Endothelial cell of umbilical vein (primary cell): ENCODE measurements around the gene SLC25A40. TPM values are rescaled to one million over a fixed set of nuclear protein-coding genes. Genes with fewer than 3 reads are reported as not detected.

Experiments used
- BruUV-seq: library from RNA; stranded (reverse); fragments of 400-500 nt; replicated peaks from 2 replicates; lab custom pipeline; 2021; lab: Mats Ljungman, UMichigan
- CTCF ChIA-PET: fragments of 300-600, 350-600 bp; sonication (Branson Sonifier 250); formaldehyde crosslinking; loops from one replicate; lab custom pipeline; 2021; ENCODE audit warnings: antibody characterized with exemption, inconsistent platforms; lab: Charles Lee
- POLR2A ChIA-PET: fragments of 300-600, 350-600 bp; sonication (Branson Sonifier 250); formaldehyde crosslinking; loops from one replicate; lab custom pipeline; 2021; ENCODE audit warnings: antibody characterized with exemption, inconsistent platforms; lab: Charles Lee
- DNase-seq: peaks from one replicate; pipeline ENCODE4 v3.0.0-alpha.2; 2011; ENCODE audit warnings: low read depth, low spot score
- FAIRE-seq: peaks from 2 replicates; lab custom pipeline; 2011; peaks lifted over from hg19 to GRCh38; lab: Jason Lieb, UNC
- H2AFZ ChIP-seq: 2 replicates; pipeline ENCODE4 v1.6.0; 2012; ENCODE audit warnings: low read depth, low read length, control low read depth, inconsistent platforms
- H3K27ac ChIP-seq: 2 replicates; pipeline ENCODE4 v1.5.1; 2011; ENCODE audit warnings: low read depth, mild to moderate bottlenecking, control low read depth, low read length, moderate library complexity; ENCODE audit not compliant: insufficient read depth
- H3K27me3 ChIP-seq, 2 experiments: 2 replicates each; pipeline versions ENCODE4 v1.6.0 to v1.6.1; 2011; ENCODE audit warnings: low read length in 2 of 2, mixed read lengths in 1 of 2; ENCODE audit not compliant: control insufficient read depth in 2 of 2, insufficient read depth in 2 of 2
- H3K36me3 ChIP-seq, 2 experiments: 2 replicates in 1 of 2; 3 replicates in 1 of 2; pipeline ENCODE4 v1.5.1; 2011; ENCODE audit warnings: low read length in 2 of 2, mild to moderate bottlenecking in 1 of 2, moderate library complexity in 1 of 2; ENCODE audit not compliant: control insufficient read depth in 2 of 2, insufficient read depth in 2 of 2; ENCODE audit errors: extremely low read depth in 1 of 2
- H3K4me1 ChIP-seq: 3 replicates; pipeline ENCODE4 v1.5.1; 2011; ENCODE audit warnings: mild to moderate bottlenecking, low read length; ENCODE audit not compliant: control insufficient read depth, insufficient read depth; ENCODE audit errors: extremely low read depth
- H3K4me2 ChIP-seq: 2 replicates; pipeline ENCODE4 v1.6.1; 2011; ENCODE audit warnings: low read length, control low read depth, mixed read lengths; ENCODE audit not compliant: insufficient read depth
- H3K4me3 ChIP-seq, 3 experiments: fragments of 200-600 bp in 1 of 3; sonication (generic), shearing (Covaris generic) in 1 of 3; replicated peaks in 1 of 3; 2 replicates each; pipeline ENCODE4 v1.5.1; 2011 to 2016; ENCODE audit warnings: control low read depth in 3 of 3, low read length in 3 of 3, mild to moderate bottlenecking in 2 of 3, inconsistent platforms in 1 of 3, low read depth in 1 of 3, moderate library complexity in 1 of 3; ENCODE audit not compliant: insufficient read depth in 1 of 3
- H3K79me2 ChIP-seq: 2 replicates; pipeline ENCODE4 v1.6.0; 2012; ENCODE audit warnings: low read length, inconsistent platforms; ENCODE audit not compliant: control insufficient read depth, insufficient read depth
- H3K9ac ChIP-seq: replicated peaks from 2 replicates; pipeline ENCODE3; 2011; ENCODE audit warnings: low read length, control low read depth; ENCODE audit not compliant: insufficient read depth; ENCODE audit errors: extremely low read depth
- H3K9me1 ChIP-seq: replicated peaks from 3 replicates; pipeline ENCODE4 v1.6.0; 2011; ENCODE audit warnings: mild to moderate bottlenecking, low read length; ENCODE audit not compliant: control insufficient read depth, insufficient read depth; ENCODE audit errors: extremely low read depth
- H3K9me3 ChIP-seq: replicated peaks from 2 replicates; pipeline ENCODE4 v1.5.1; 2012; ENCODE audit warnings: low read length, inconsistent platforms; ENCODE audit not compliant: control insufficient read depth, insufficient read depth
- H4K20me1 ChIP-seq: replicated peaks from 2 replicates; pipeline ENCODE3; 2011; ENCODE audit warnings: mild to moderate bottlenecking, low read length; ENCODE audit not compliant: control insufficient read depth, insufficient read depth; ENCODE audit errors: extremely low read depth
- CTCF ChIP-seq, 2 donors: IDR thresholded peaks; 1 replicate in 1 of 2; 2 replicates in 1 of 2; pipeline ENCODE4 v1.5.1; 2011; ENCODE audit warnings: low read length in 2 of 2, mild to moderate bottlenecking in 2 of 2, moderate library complexity in 2 of 2, control low read depth in 1 of 2, inconsistent platforms in 1 of 2, low read depth in 1 of 2; ENCODE audit not compliant: insufficient read depth in 1 of 2; ENCODE audit errors: extremely low read depth in 1 of 2
- EZH2 ChIP-seq: IDR thresholded peaks from 2 replicates; pipeline ENCODE4 v1.6.1; 2012; ENCODE audit warnings: borderline replicate concordance, low read depth, mild to moderate bottlenecking, moderate library complexity, low read length, inconsistent platforms; ENCODE audit not compliant: severe bottlenecking
- FOS ChIP-seq: IDR thresholded peaks from 2 replicates; pipeline ENCODE4 v1.6.1; 2011; ENCODE audit warnings: mild to moderate bottlenecking, low read length, moderate library complexity, borderline replicate concordance; ENCODE audit not compliant: insufficient read depth
- JUN ChIP-seq: IDR thresholded peaks from 2 replicates; pipeline ENCODE4 v1.6.1; 2011; ENCODE audit warnings: borderline replicate concordance, low read depth; ENCODE audit not compliant: insufficient read length, insufficient read depth
- MAX ChIP-seq: IDR thresholded peaks from 2 replicates; pipeline ENCODE4 v1.6.1; 2011; ENCODE audit not compliant: insufficient read depth, insufficient read length
- MYC ChIP-seq: IDR thresholded peaks from one replicate; pipeline ENCODE4 v1.6.1; 2011; ENCODE audit warnings: mild to moderate bottlenecking, low read depth, low read length
- POLR2A ChIP-seq: IDR thresholded peaks from 2 replicates; pipeline ENCODE4 v1.6.1; 2012; ENCODE audit warnings: low read depth, mild to moderate bottlenecking, control low read depth, low read length
- POLR2AphosphoS5 ChIP-seq: IDR thresholded peaks from 2 replicates; pipeline ENCODE4 v1.6.1; 2012; ENCODE audit warnings: low read depth, mild to moderate bottlenecking, control low read depth, low read length, moderate library complexity; ENCODE audit not compliant: insufficient read depth
- dilution Hi-C: fragments of 300-500 bp; cut with MboI; formaldehyde crosslinking; loops from one replicate; pipeline ENCODE4 v1.15.0; 2019; ENCODE audit warnings: low sequenced_read_pairs; ENCODE audit not compliant: extremely low pct_ligation_motif_present
- intact Hi-C: fragments of 100-400 bp; cut with micrococcal nuclease; formaldehyde crosslinking; loops from one replicate; pipeline ENCODE4 v1.10.0; 2022
- polyA plus RNA-seq, 4 experiments: library from polyadenylated mRNA; depleted of rRNA in 3 of 4; stranded (reverse) in 3 of 4; unstranded in 1 of 4; fragments of >200 nt; gene quantifications; 2 replicates each; pipeline versions ENCODE4 v1.2.1 to v1.2.3, GENCODE V29; 2011 to 2012; ENCODE audit warnings: missing spikeins in 1 of 4
- total RNA-seq: library from RNA; stranded (reverse); gene quantifications from 2 replicates; pipeline ENCODE4 v1.2.3, GENCODE V29; 2021

The SLC25A40 gene
- total and polyA plus RNA-seq, 2 donors (not counting 3 experiments of a cell fraction or from before 2014, with no cell fraction given): 7.1 to 17.1 TPM

GRCh38 chr7:87797395-87797794 lies 78.8 kb downstream of the SLC25A40 start:
- Histone ChIP-seq H3K79me2 (no peaks in the 10 kb centered on the region), H3K4me2 (no peak overlapping the region), H3K9me1 (peaks cover 2% of the 10 kb centered on the region), H3K4me3 (no peak overlapping the region), H4K20me1 (no peaks in the 10 kb centered on the region), H2AFZ (no peak overlapping the region), H3K4me1 (no peaks in the 10 kb centered on the region), H3K27me3 (no peaks in the 10 kb centered on the region), H3K9ac (no peak overlapping the region), H3K9me3 (no peaks in the 10 kb centered on the region), H3K36me3 (no peaks in the 10 kb centered on the region), H3K27ac (no peak overlapping the region)
- POLR2A ChIA-PET: no interaction called here
- intact Hi-C loops: loop anchor here (1.0 to 10.0 kb wide), 3 partner anchors 89 to 290 kb away; partner anchors contain the start of gene RUNDC3B
- dilution Hi-C loops: no loop called here
- TF ChIP-seq JUN: no peak
- TF ChIP-seq POLR2A: no peak
- TF ChIP-seq CTCF (IDR thresholded peaks at IDR 0.05; ENCODE audit: extremely low read depth in 1 of 2, insufficient read depth in 1 of 2, low read depth in 1 of 2, low read length in 2 of 2): no peak
- no peak for TF ChIP-seq MYC
- TF ChIP-seq EZH2: no peak
- TF ChIP-seq MAX: no peak
- no peak for TF ChIP-seq POLR2AphosphoS5
- TF ChIP-seq FOS: no peak
- CTCF ChIA-PET: interaction anchor here (0.5 to 4.6 kb wide), 25 partner anchors 9 to 880 kb away, joined by 3 to 39 read pairs (median 4); partner anchors contain the start of genes DBF4 and SLC25A40
- BruUV-seq: no TSS peak
- FAIRE-seq (no peak), DNase-seq (no peak)
